WERI-Rb-1 (cell line): ENCODE data around the gene DNAJB14.

Source experiments
- DNase-seq: peaks from one replicate; pipeline ENCODE4 v3.0.0-alpha.2; 2020
- H3K27ac ChIP-seq: fragments of 250-450 bp; sonication (Bioruptor Pico); 2 replicates; pipeline ENCODE4 v1.5.1; 2020; ENCODE audit warnings: mild to moderate bottlenecking, moderate library complexity
- H3K27me3 ChIP-seq: fragments of 250-450 bp; sonication (Bioruptor Pico); 2 replicates; pipeline ENCODE4 v1.5.1; 2021; ENCODE audit warnings: mild to moderate bottlenecking, low read depth, moderate library complexity; ENCODE audit not compliant: insufficient read depth, severe bottlenecking
- H3K36me3 ChIP-seq: fragments of 250-450 bp; sonication (Bioruptor Pico); 2 replicates; pipeline ENCODE4 v1.5.1; 2020; ENCODE audit warnings: mild to moderate bottlenecking, moderate library complexity
- H3K4me3 ChIP-seq: 2 replicates; pipeline ENCODE4 v1.5.1; 2011; ENCODE audit warnings: low read depth, mild to moderate bottlenecking, control low read depth, low read length
- H3K9me3 ChIP-seq: fragments of 250-450 bp; sonication (Bioruptor Pico); 2 replicates; pipeline ENCODE4 v1.5.1; 2021; ENCODE audit warnings: mild to moderate bottlenecking, moderate library complexity; ENCODE audit not compliant: severe bottlenecking
- CTCF ChIP-seq: IDR thresholded peaks from 2 replicates; pipeline ENCODE4 v1.5.1; 2011; ENCODE audit warnings: low read depth, mild to moderate bottlenecking, control low read depth, inconsistent platforms, low read length

DNAJB14 gene

GRCh38 chr4:99938243-99938753 is 8.1 kb downstream of the DNAJB14 start:
- no peak overlapping the region for H3K4me3 ChIP-seq
- H3K36me3 ChIP-seq = peaks cover 27% of the 10 kb centered on the region
- H3K27me3 ChIP-seq = no peaks in the 10 kb centered on the region
- DNase-seq = no peak
- H3K27ac ChIP-seq = no peak overlapping the region
- peaks cover 3% of the 10 kb centered on the region for H3K9me3 ChIP-seq
- no peak for TF ChIP-seq CTCF

DNA sequence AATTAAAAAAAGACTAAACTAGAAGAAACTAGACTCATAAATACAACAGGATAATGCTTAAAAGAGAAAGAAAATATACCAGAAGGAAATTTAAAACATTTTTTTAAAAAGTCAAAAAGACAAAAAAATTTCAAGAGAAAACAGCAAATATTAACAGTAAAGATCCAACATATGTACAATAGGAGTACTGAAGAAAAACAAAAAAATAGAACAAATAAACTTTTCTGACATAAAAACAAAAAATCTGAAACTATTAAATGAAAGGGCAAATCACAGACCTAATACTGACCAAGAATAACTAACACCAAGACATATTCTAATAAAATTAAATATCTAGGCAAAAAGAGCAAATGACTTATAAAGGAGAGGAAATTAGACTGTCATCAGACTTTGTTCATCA is 11.5 kb downstream of the DNAJB14 start:
- H3K36me3 ChIP-seq = peaks cover 28% of the 10 kb centered on the region
- H3K9me3 ChIP-seq = peaks cover 3% of the 10 kb centered on the region
- no peak overlapping the region for H3K4me3 ChIP-seq
- no peak overlapping the region for H3K27ac ChIP-seq
- no peak for DNase-seq
- no peaks in the 10 kb centered on the region for H3K27me3 ChIP-seq
- no peak for TF ChIP-seq CTCF

DNA sequence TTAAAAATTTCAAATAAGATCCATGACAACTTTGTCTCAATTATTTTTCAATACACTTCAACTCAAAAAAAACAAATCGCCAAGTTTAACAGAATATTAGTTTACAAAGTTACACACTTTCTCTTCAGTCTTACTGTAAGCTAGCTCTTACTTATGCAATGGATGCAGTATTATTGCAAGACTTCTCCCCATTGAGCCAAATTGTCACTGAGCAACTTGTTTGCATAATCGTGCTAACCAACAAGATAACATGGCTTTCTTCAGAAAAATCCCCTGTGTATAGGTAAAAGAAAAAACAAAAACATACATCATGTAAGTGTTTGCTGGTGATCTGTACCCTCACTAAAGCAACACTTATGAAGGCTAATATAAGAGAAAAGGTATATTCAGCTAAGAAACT is 18.9 kb downstream of the DNAJB14 start:
- Histone ChIP-seq H3K4me3 (no peak overlapping the region), H3K9me3 (no peaks in the 10 kb centered on the region), H3K36me3 (peaks cover 18% of the 10 kb centered on the region), H3K27me3 (no peaks in the 10 kb centered on the region), H3K27ac (no peak overlapping the region)
- no peak for DNase-seq
- no peak for TF ChIP-seq CTCF

- Histone ChIP-seq H3K9me3 (no peaks in the 10 kb centered on the region), H3K27ac (no peak overlapping the region), H3K27me3 (no peaks in the 10 kb centered on the region), H3K4me3 (no peak overlapping the region), H3K36me3 (peaks cover 16% of the 10 kb centered on the region)
- TF ChIP-seq CTCF = no peak
- DNase-seq = no peak
These were observed 25.2 kb downstream of the DNAJB14 start for GRCh38 chr4:99921174-99921573.

- Histone ChIP-seq H3K27ac (no peak overlapping the region), H3K4me3 (no peak overlapping the region), H3K9me3 (no peaks in the 10 kb centered on the region), H3K36me3 (peaks cover 23% of the 10 kb centered on the region), H3K27me3 (no peaks in the 10 kb centered on the region)
- DNase-seq = no peak
- no peak for TF ChIP-seq CTCF
These were observed 27.8 kb downstream of the DNAJB14 start for GRCh38 chr4:99918656-99919055.

DNA sequence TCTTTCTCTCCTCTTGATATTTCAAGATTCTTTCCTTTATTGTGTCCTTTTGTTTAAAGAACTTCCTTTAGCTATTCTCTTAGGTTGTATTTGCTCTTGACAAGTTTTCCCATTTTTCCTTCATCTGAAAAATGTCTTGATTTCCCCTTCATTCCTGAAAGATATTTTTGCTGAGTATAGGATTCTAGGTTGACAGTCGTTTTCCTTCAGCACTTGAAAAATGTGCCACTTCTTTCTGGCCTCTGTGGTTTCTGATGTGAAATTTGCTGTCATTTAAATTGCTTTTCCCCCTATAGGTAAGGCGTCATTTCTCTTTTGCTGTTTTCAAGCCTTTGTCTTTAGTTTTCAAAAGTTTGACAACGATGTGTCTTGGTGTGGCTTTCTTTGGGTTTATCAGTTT is 28.8 kb downstream of the DNAJB14 start:
- no peaks in the 10 kb centered on the region for H3K27me3 ChIP-seq
- H3K36me3 ChIP-seq = peaks cover 23% of the 10 kb centered on the region
- H3K9me3 ChIP-seq = no peaks in the 10 kb centered on the region
- TF ChIP-seq CTCF = no peak
- no peak overlapping the region for H3K27ac ChIP-seq
- no peak for DNase-seq
- no peak overlapping the region for H3K4me3 ChIP-seq
